HG03025 (cell line): Measurements from ENCODE around the gene ZNF804A.

Source experiments
- ATAC-seq: cut with Tn5 transposase; IDR thresholded peaks from one replicate; pipeline ENCODE4 v1.9.1; 2021; ENCODE audit warnings: mild to moderate bottlenecking, moderate library complexity; ENCODE audit not compliant: unreplicated experiment, low FRiP score

Gene ZNF804A

DNA sequence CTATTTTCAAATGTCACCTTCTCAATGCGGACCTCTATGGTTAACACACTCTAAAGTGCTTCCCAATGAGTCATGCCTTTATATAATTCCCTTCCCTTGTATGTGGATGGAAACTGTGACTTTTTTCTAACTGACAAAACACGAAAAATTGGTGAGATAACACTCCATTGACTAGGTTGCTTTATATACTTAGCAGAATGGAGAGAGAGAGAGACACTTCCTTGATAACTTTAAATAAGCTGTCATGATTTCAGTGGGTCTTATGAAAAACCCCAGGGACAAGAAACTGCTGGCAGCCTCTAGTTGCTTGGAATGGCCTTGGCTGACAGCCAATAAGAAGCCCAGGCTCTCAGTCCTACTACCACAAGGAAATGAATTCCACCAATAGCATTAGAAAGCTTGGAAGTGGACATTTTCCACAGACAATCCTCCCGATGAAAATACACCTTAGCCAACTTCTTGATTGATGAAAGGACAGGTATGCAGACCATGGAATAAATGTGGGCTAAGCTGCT, 322.2 kb downstream of the ZNF804A start:
- no peak for ATAC-seq

DNA sequence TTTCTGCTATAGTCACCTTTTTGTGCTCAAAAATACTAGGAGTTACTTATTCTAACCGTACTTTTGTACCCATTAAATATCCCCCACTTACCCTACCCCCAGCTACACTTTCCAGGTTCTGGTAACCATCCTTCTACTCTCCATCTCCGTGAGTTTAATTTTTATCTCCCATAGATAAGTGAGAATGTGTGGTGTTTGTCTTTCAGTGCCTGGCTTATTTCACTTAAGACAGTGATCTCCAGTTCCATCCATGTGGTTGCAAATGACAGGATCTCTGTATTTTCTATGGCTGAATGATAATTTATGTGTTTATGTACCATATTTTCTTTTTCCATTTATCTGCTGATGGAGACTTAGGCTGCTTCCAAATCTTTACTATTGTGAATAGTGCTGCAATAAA, 323.3 kb downstream of the ZNF804A start:
- ATAC-seq, result no peak

DNA sequence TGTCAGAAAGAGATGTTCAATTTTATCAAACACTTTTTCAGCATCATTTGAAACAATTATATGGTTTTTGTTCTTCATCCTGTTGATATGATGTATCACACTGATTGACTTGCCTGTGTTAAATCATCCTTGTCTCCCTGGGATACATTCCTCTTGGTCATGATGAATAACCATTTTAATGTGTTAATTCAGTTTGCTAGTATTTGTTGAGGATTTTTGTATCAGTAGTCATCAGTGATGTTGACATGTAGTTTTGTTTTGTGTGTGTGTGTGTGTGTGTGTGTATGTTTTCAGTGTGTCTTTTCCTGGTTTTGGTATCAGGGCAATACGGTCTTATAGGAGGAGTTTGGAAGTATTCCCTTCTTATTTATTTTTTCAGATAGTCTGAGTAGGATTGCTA, 325.4 kb downstream of the ZNF804A start:
- ATAC-seq, result no peak

DNA sequence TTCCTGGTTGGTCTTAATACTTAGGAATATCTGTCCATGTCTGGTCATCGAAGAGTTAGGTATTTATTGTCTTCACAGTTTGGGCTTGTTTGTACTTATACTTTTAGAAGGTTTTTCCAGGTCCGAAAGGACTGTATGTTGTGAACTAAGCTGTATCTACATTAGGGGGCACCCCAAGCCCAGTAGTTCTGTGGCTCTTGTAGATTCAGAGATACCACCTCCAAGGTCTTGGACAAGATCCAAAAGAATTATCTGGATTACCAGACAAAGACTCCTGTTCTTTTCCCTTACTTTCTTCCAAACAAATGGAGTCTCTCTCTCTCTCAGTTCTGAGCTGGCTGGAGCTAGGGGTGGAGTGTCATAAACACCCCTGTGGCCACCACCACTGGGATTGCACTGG, 328.7 kb downstream of the ZNF804A start:
- ATAC-seq, result no peak

DNA sequence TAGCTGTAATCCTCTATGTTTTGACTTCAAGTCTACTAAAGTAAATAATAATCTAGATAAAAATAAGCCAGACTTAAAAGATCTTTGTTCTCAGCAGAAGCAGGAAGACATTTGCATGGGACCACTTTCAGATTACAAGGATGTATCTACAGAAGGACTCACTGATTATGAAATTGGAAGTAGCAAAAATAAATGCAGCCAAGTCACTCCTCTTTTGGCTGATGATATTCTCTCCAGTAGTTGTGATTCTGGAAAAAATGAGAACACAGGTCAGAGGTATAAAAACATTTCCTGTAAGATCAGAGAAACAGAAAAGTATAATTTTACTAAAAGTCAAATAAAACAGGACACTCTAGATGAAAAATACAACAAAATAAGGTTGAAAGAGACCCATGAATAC, 338.4 kb downstream of the ZNF804A start:
- ATAC-seq, result no peak

DNA sequence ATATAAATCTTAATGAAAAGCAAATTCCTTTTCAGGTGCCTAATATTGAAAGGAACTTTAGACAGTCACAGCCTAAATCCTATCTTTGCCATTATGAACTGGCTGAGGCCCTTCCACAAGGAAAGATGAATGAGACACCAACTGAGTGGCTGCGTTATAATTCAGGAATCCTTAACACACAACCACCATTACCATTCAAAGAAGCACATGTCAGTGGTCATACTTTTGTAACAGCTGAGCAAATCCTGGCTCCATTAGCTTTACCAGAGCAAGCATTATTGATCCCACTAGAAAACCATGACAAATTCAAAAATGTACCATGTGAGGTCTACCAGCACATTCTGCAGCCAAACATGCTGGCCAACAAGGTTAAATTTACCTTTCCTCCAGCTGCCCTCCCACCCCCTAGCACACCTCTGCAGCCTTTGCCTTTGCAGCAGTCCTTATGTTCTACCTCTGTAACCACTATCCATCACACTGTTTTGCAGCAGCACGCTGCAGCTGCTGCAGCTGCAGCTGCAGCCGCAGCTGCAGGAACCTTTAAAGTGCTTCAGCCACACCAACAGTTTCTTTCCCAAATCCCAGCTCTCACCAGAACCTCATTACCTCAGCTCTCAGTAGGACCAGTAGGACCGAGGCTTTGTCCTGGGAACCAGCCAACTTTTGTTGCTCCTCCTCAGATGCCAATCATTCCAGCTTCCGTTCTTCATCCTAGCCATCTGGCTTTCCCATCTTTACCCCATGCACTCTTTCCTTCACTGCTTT, 340.1 kb downstream of the ZNF804A start:
- ATAC-seq, result no peak

DNA sequence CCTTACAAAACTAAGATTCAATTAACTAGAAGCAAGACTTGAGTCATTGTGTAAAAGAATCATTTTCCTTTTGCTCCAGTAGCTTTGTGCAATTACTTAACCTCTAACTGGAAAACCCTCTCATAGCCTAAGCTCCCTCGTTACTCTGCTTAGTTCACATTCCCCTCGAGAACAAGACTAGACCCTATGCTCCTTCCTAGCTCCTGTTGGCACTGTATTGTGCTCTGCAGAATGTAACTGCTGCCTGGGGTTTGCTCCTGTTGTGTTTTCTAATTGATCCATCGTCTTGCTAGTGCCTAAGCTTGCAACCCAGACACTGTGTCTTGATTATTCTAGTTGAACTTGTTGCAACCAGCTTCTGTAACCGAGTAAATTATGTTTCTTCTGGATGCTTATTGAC, 347.0 kb downstream of the ZNF804A start:
- no peak for ATAC-seq

DNA sequence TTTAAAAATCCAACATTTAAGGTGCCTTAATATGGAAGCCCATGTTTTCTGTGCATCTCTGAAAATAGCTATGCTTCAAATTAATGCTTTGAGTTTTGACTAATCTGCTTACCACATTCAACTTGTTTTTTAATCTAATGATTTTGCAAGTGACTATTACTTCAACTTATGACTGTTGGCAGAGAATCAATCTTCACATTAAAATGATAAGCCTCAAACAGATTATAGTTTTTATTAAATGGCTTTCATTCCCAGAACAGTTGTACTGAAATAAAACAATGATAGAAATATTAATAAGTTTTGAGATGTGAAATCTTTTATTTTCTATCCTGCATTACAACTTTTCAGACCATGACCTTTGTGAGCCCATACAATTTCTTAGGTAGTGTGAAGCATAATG, 347.5 kb downstream of the ZNF804A start:
- no peak for ATAC-seq

DNA sequence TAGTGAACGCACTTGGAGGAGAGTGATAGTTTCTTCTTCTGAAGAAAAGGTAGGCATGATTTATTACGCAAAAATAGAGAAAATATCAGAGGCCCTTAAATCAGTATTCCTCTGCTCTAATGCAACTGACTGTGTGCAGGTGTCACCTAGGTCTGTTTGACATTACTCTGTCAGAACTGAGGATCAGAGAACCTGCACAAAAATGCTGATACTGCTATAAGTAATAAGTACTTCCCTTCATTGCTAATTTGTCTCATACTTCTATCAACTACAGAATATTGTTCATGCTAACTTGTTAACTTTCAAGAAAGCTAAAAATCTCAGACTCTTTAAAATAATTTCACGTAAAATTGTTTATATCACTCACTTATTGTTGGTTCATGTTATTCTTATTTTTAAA, 358.5 kb downstream of the ZNF804A start:
- no peak for ATAC-seq

DNA sequence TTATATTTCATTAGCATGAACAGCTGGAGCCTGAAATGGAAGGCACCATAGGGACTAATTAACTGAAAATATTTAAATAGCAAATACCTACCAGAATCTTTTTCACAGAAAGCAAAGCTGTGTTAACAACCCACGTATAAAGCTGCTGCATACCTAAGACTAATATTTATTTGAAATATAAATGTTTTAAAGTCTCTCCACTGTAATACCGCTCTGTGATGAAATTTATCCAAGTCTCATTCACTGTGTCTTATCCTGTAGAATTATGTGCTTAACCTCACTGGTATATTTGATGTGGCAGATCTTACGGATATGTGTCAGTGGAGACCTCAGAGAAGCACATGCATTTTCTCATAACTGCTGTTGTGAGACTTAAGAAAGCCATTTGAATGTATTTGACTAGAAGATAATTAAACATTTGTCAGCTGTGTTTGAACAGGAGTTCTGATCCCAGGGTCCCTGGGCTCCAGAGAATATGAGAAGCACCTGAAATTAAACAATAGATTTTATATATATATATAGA, 373.3 kb downstream of the ZNF804A start:
- no peak for ATAC-seq
